HepG2 (cell line): ENCODE data around the gene CKS1B. TPM values are rescaled to one million over a fixed set of nuclear protein-coding genes. Genes with fewer than 3 reads are reported as not detected.

Experiments
- BRCA1 ChIP-seq: sonication (generic); formaldehyde crosslinking; IDR thresholded peaks from 2 replicates; pipeline ENCODE4 v1.4.0; 2020; ENCODE audit warnings: missing genetic modification reagents
- CBFB ChIP-seq: sonication (generic); formaldehyde crosslinking; IDR thresholded peaks from 2 replicates; pipeline ENCODE4 v1.4.0; 2020; ENCODE audit warnings: missing genetic modification reagents
- CEBPB ChIP-seq: IDR thresholded peaks from 2 replicates; pipeline ENCODE4 v1.6.1; 2011; ENCODE audit warnings: low read depth, low read length, improper control_type of control experiment, borderline replicate concordance
- ELF4 ChIP-seq: sonication (generic); formaldehyde crosslinking; IDR thresholded peaks from 2 replicates; pipeline ENCODE4 v1.5.0; 2020; ENCODE audit warnings: missing genetic modification reagents, mild to moderate bottlenecking, moderate library complexity, borderline replicate concordance
- HDAC6 ChIP-seq: fragments of 200-600 bp; sonication (generic); IDR thresholded peaks from 2 replicates; pipeline ENCODE4 v1.7.0; 2017; ENCODE audit warnings: mild to moderate bottlenecking, antibody characterized with exemption, low read length, low read depth
- NFYB ChIP-seq: sonication (generic); formaldehyde crosslinking; IDR thresholded peaks from 2 replicates; pipeline ENCODE4 v1.4.0; 2020; ENCODE audit warnings: missing genetic modification reagents
- RFX5 ChIP-seq: IDR thresholded peaks from 2 replicates; pipeline ENCODE4 v1.6.1; 2011; ENCODE audit warnings: low read depth, low read length, improper control_type of control experiment
- RFXAP ChIP-seq: sonication (generic); formaldehyde crosslinking; IDR thresholded peaks from 2 replicates; pipeline ENCODE4 v1.4.0; 2020; ENCODE audit warnings: missing genetic modification reagents, borderline replicate concordance
- SAFB2 ChIP-seq: sonication (generic); formaldehyde crosslinking; IDR thresholded peaks from 2 replicates; pipeline ENCODE4 v1.5.1; 2020; ENCODE audit warnings: missing genetic modification reagents, low read depth, mild to moderate bottlenecking, borderline replicate concordance
- SP4 ChIP-seq: sonication (generic); formaldehyde crosslinking; IDR thresholded peaks from 2 replicates; pipeline ENCODE4 v1.8.1; 2023; ENCODE audit warnings: mild to moderate bottlenecking, missing genetic modification reagents
- ZBTB3 ChIP-seq: sonication (generic); formaldehyde crosslinking; IDR thresholded peaks from 2 replicates; pipeline ENCODE4 v1.4.0; 2020; ENCODE audit warnings: low read depth, mild to moderate bottlenecking, moderate library complexity, missing genetic modification reagents, borderline replicate concordance
- ZFYVE20 ChIP-seq: sonication (generic); formaldehyde crosslinking; IDR thresholded peaks from 2 replicates; pipeline ENCODE4 v1.8.0; 2023; ENCODE audit warnings: low read depth, mild to moderate bottlenecking, moderate library complexity, missing genetic modification reagents, borderline replicate concordance
- ZNF121 ChIP-seq: sonication (generic); formaldehyde crosslinking; IDR thresholded peaks from 2 replicates; pipeline ENCODE4 v1.5.0; 2020; ENCODE audit warnings: mild to moderate bottlenecking, missing genetic modification reagents
- ZNF570 ChIP-seq: sonication (generic); formaldehyde crosslinking; IDR thresholded peaks from 2 replicates; pipeline ENCODE4 v1.4.0; 2020; ENCODE audit warnings: mild to moderate bottlenecking, missing genetic modification reagents, borderline replicate concordance
- polyA plus RNA-seq, 8 experiments: library from polyadenylated mRNA; depleted of rRNA in 3 of 8; stranded (reverse) in 7 of 8; unstranded in 1 of 8; fragments of >200 nt; fragmentation: Illumina TruSeq in 4 of 8; extraction: Trizol in 4 of 8; gene quantifications; 2 replicates each; pipeline versions ENCODE4 v1.2.1 to v1.2.3, GENCODE V29; 2011 to 2016; ENCODE audit warnings: low read depth in 4 of 8, missing spikeins in 1 of 8, mixed read lengths in 1 of 8; ENCODE audit not compliant: insufficient read depth in 1 of 8
- total RNA-seq, 5 experiments: library from RNA; depleted of rRNA; stranded (reverse); fragments of >200 nt; fragmentation: Illumina TruSeq; extraction: Trizol; gene quantifications; 2 replicates each; pipeline ENCODE4 v1.2.3, GENCODE V29; 2016; ENCODE audit warnings: low read depth in 1 of 5
- TF ChIP-seq, protein P1 (sequence below): sonication (generic); formaldehyde crosslinking; IDR thresholded peaks from 2 replicates; pipeline ENCODE4 v1.9.0; 2021; ENCODE audit warnings: mild to moderate bottlenecking, missing genetic modification reagents
- TF ChIP-seq, protein P2 (sequence below): sonication (generic); formaldehyde crosslinking; IDR thresholded peaks from 2 replicates; pipeline ENCODE4 v1.5.0; 2020; ENCODE audit warnings: mild to moderate bottlenecking, missing genetic modification reagents
- TF ChIP-seq, protein P3 (sequence below): IDR thresholded peaks from 2 replicates; pipeline ENCODE4 v1.6.1; 2016
- TF ChIP-seq, protein P4 (sequence below): sonication (generic); formaldehyde crosslinking; IDR thresholded peaks from 2 replicates; pipeline ENCODE4 v1.5.0; 2020; ENCODE audit warnings: missing genetic modification reagents

CKS1B gene
- total and polyA plus RNA-seq, 2 of the 13 experiments (the other 11 are each of a cell fraction or from before 2014, with no cell fraction given) = 217 to 222 TPM

DNA sequence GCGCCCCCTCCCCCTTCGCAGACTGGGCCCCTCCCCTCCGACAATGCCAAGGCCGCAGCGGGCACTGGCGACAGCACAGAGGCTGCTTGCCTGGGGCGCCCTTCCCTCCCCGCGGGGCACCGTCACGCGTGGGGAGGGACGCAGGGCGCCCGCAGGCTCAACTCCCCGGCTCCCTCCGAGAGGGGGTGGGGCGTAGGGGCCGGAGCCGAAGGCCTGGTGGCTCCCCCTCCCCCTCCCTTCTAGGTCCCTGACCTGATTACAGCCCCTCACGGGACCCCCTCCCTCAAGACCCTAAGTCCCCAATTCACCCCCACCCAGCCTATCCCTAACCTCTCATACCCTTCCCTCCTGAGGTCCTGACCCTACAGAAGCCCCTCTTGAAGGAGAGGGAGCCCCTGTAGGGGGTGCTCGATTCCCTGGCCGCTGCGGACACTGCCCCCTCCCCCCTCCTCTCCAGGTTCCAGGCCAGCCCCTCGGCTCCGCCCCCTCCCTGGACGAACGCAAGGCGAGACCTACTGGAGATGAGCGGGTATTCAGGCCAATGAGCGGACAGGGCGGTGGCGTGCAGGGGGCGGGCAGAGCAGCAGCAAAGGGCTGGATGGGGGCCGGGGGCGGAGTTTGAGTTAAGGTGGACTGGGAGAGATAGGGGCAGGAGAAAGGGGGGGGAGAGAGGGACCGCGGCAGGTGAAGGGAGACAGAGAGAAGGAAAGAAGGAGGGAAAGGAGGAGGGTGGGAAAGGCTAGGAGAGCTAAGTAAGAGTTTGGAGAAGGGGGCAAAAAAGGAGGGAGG lies 27.4 kb downstream of the CKS1B start (continued):
- TF ChIP-seq SAFB2 (CRISPR knock-in tag) = no peak
- TF ChIP-seq BRCA1 (CRISPR knock-in tag) = no peak
- TF ChIP-seq RFXAP (CRISPR knock-in tag) = no peak
- no peak for TF ChIP-seq ELF4 (CRISPR knock-in tag)
- TF ChIP-seq ZFYVE20 (CRISPR knock-in tag) = no peak
- TF ChIP-seq CEBPB = no peak
- TF ChIP-seq ZBTB3 (CRISPR knock-in tag) = no peak
- TF ChIP-seq, protein P1, sequence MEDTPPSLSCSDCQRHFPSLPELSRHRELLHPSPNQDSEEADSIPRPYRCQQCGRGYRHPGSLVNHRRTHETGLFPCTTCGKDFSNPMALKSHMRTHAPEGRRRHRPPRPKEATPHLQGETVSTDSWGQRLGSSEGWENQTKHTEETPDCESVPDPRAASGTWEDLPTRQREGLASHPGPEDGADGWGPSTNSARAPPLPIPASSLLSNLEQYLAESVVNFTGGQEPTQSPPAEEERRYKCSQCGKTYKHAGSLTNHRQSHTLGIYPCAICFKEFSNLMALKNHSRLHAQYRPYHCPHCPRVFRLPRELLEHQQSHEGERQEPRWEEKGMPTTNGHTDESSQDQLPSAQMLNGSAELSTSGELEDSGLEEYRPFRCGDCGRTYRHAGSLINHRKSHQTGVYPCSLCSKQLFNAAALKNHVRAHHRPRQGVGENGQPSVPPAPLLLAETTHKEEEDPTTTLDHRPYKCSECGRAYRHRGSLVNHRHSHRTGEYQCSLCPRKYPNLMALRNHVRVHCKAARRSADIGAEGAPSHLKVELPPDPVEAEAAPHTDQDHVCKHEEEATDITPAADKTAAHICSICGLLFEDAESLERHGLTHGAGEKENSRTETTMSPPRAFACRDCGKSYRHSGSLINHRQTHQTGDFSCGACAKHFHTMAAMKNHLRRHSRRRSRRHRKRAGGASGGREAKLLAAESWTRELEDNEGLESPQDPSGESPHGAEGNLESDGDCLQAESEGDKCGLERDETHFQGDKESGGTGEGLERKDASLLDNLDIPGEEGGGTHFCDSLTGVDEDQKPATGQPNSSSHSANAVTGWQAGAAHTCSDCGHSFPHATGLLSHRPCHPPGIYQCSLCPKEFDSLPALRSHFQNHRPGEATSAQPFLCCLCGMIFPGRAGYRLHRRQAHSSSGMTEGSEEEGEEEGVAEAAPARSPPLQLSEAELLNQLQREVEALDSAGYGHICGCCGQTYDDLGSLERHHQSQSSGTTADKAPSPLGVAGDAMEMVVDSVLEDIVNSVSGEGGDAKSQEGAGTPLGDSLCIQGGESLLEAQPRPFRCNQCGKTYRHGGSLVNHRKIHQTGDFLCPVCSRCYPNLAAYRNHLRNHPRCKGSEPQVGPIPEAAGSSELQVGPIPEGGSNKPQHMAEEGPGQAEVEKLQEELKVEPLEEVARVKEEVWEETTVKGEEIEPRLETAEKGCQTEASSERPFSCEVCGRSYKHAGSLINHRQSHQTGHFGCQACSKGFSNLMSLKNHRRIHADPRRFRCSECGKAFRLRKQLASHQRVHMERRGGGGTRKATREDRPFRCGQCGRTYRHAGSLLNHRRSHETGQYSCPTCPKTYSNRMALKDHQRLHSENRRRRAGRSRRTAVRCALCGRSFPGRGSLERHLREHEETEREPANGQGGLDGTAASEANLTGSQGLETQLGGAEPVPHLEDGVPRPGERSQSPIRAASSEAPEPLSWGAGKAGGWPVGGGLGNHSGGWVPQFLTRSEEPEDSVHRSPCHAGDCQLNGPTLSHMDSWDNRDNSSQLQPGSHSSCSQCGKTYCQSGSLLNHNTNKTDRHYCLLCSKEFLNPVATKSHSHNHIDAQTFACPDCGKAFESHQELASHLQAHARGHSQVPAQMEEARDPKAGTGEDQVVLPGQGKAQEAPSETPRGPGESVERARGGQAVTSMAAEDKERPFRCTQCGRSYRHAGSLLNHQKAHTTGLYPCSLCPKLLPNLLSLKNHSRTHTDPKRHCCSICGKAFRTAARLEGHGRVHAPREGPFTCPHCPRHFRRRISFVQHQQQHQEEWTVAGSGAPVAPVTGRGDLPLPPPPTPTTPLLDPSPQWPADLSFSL (CRISPR knock-in tag) = no peak
- TF ChIP-seq NFYB (CRISPR knock-in tag) = peak; percentile 87
- no peak for TF ChIP-seq ZNF121 (CRISPR knock-in tag)
- TF ChIP-seq HDAC6 = no peak
- TF ChIP-seq, protein P2, sequence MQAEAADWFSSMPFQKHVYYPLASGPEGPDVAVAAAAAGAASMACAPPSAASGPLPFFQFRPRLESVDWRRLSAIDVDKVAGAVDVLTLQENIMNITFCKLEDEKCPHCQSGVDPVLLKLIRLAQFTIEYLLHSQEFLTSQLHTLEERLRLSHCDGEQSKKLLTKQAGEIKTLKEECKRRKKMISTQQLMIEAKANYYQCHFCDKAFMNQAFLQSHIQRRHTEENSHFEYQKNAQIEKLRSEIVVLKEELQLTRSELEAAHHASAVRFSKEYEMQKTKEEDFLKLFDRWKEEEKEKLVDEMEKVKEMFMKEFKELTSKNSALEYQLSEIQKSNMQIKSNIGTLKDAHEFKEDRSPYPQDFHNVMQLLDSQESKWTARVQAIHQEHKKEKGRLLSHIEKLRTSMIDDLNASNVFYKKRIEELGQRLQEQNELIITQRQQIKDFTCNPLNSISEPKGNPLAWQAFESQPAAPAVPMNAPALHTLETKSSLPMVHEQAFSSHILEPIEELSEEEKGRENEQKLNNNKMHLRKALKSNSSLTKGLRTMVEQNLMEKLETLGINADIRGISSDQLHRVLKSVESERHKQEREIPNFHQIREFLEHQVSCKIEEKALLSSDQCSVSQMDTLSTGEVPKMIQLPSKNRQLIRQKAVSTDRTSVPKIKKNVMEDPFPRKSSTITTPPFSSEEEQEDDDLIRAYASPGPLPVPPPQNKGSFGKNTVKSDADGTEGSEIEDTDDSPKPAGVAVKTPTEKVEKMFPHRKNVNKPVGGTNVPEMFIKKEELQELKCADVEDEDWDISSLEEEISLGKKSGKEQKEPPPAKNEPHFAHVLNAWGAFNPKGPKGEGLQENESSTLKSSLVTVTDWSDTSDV (CRISPR knock-in tag) = no peak
- TF ChIP-seq CBFB = no peak
- no peak for TF ChIP-seq RFX5
- TF ChIP-seq, protein P3, sequence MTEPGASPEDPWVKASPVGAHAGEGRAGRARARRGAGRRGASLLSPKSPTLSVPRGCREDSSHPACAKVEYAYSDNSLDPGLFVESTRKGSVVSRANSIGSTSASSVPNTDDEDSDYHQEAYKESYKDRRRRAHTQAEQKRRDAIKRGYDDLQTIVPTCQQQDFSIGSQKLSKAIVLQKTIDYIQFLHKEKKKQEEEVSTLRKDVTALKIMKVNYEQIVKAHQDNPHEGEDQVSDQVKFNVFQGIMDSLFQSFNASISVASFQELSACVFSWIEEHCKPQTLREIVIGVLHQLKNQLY (CRISPR knock-in tag) = no peak
- peak; percentile 91 for TF ChIP-seq SP4 (CRISPR knock-in tag)
- no peak for TF ChIP-seq ZNF570
- TF ChIP-seq, protein P4, sequence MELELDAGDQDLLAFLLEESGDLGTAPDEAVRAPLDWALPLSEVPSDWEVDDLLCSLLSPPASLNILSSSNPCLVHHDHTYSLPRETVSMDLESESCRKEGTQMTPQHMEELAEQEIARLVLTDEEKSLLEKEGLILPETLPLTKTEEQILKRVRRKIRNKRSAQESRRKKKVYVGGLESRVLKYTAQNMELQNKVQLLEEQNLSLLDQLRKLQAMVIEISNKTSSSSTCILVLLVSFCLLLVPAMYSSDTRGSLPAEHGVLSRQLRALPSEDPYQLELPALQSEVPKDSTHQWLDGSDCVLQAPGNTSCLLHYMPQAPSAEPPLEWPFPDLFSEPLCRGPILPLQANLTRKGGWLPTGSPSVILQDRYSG (CRISPR knock-in tag) = no peak
